Spleen (tissue), 11 donors: ENCODE data around the gene C1orf174. TPM values are rescaled to one million over a fixed set of nuclear protein-coding genes. Genes with fewer than 3 reads are reported as not detected.

Experiments
- DNase-seq: peaks from one replicate; pipeline ENCODE4 v3.0.0-alpha.2; 2020
- H3K27ac ChIP-seq, 8 donors: fragments of 200-600 bp; sonication (generic) in 7 of 8; 1 replicate in 4 of 8; 2 replicates in 4 of 8; pipeline versions ENCODE4 v1.5.0 to v1.8.0; 2016 to 2021; ENCODE audit warnings: inconsistent platforms in 4 of 8, mild to moderate bottlenecking in 4 of 8, moderate library complexity in 1 of 8
- H3K27me3 ChIP-seq, 7 donors: fragments of 200-600 bp; sonication (generic) in 6 of 7; replicated peaks in 1 of 7; 1 replicate in 4 of 7; 2 replicates in 3 of 7; pipeline versions ENCODE4 v1.5.0 to v1.8.0; 2016 to 2021; ENCODE audit warnings: inconsistent platforms in 3 of 7, mild to moderate bottlenecking in 1 of 7
- H3K36me3 ChIP-seq, 6 donors: fragments of 200-600 bp; sonication (generic) in 5 of 6; 1 replicate in 4 of 6; 2 replicates in 2 of 6; pipeline versions ENCODE4 v1.5.0 to v1.8.0; 2016 to 2021; ENCODE audit warnings: inconsistent platforms in 2 of 6
- H3K4me1 ChIP-seq, 6 donors: fragments of 200-600 bp; sonication (generic) in 5 of 6; 1 replicate in 3 of 6; 2 replicates in 3 of 6; pipeline versions ENCODE4 v1.5.0 to v1.8.0; 2016 to 2021; ENCODE audit warnings: inconsistent platforms in 3 of 6
- H3K4me3 ChIP-seq, 8 donors: fragments of 200-600 bp; sonication (generic) in 7 of 8; 1 replicate in 4 of 8; 2 replicates in 4 of 8; pipeline versions ENCODE4 v1.5.0 to v1.8.0; 2016 to 2021; ENCODE audit warnings: inconsistent platforms in 4 of 8, mild to moderate bottlenecking in 4 of 8, moderate library complexity in 2 of 8
- H3K9me3 ChIP-seq, 8 donors: fragments of 200-600 bp; sonication (generic) in 7 of 8; 1 replicate in 4 of 8; 2 replicates in 4 of 8; pipeline versions ENCODE4 v1.5.0 to v1.8.0; 2016 to 2021; ENCODE audit warnings: inconsistent platforms in 4 of 8
- POLR2A ChIP-seq, 3 donors: fragments of 450-650 bp; IDR thresholded peaks; one replicate each; pipeline ENCODE4 v1.5.1; 2017; ENCODE audit warnings: antibody characterized with exemption in 3 of 3, mild to moderate bottlenecking in 1 of 3
- POLR2AphosphoS5 ChIP-seq, 3 donors: sonication (generic); formaldehyde crosslinking; IDR thresholded peaks; one replicate each; pipeline ENCODE4 v1.5.1; 2017; ENCODE audit warnings: antibody characterized with exemption in 3 of 3
- WGBS, 5 donors: extraction: QIAGEN DNeasy Blood & Tissue Kit in 3 of 5; methylation state at CpG; one replicate each; pipeline versions ENCODE4 v1.1.5 to v1.1.7; 2013 to 2018; 5-methylcytosine and 5-hydroxymethylcytosine counted together
- intact Hi-C: fragments of 100-400 bp; cut with DNase I; formaldehyde crosslinking; loops from one replicate; pipeline ENCODE4 v1.15.0; 2023; ENCODE audit warnings: low total_unique reads
- polyA plus RNA-seq, 3 donors: library from polyadenylated mRNA; stranded (reverse); fragments of 200-250 nt; gene quantifications; one replicate each; pipeline ENCODE4 v1.2.1, GENCODE V29; 2013
- total RNA-seq, 7 donors: library from RNA; depleted of rRNA in 3 of 7; stranded (reverse); fragments of >200 nt in 3 of 7; fragmentation: NEBNext Ultra II Directional in 4 of 7; extraction: Animal tissue kit (Norgen Biotek cat#: 25700) in 4 of 7; gene quantifications; one replicate each; pipeline versions ENCODE4 v1.1.0 to v1.2.1, GENCODE V29; 2016 to 2021
- TF ChIP-seq, protein P1 (sequence below), 11 experiments: fragments of 200-600 bp in 7 of 11; fragments of 450-650 bp in 4 of 11; sonication (generic) in 4 of 11; IDR thresholded peaks in 8 of 11; conservative IDR thresholded peaks in 3 of 11; 1 replicate in 7 of 11; 2 replicates in 4 of 11; pipeline versions ENCODE4 v1.4.0 to v1.8.0; 2016 to 2021; ENCODE audit warnings: antibody characterized with exemption in 11 of 11, inconsistent platforms in 4 of 11, mild to moderate bottlenecking in 1 of 11
- donor health status: healthy with polysubstance abuse.
- donor health status: DM: no; HTN: no; CAD: no; lungs with moderate emphysema.
- donor health status: DM: no; HTN: no; CAD: no.
- donor health status: Bipolar disorder and iron deficiency.
- donor health status: healthy.
- donor health status: DM: no; HTN: no; CAD: no.
- donor health status: DM: yes; HTN: yes; CAD: no.

The C1orf174 gene
- total and polyA plus RNA-seq, 10 donors = 14.9 to 34.5 (median 21.8) TPM

DNA sequence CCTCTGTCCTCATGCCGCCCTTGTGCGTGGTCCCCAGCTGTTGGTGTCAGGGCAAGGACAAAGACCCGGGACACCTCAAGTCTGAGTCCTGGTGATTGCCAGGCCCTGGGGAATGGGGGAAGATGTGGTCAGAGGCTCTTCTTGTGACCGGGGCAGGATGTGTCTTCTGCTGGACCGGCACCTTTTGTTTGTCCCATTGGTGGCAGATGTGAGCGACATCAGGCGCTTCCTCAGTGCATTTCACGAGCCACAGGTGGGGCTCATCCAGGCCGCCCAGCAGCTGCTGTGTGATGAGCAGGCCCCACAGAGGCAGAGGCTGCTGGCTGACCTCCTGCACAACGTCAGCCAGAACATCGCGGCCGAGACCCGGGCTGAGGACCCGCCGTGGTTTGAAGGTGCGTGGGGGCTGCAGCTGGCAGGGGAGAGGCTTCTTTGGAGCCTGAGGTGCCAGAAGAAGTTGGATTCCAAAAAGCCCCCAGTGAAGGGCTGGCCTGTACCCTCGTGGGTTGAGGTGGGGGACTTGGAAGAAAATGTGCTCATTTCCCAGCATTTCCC lies 34.4 kb downstream of the C1orf174 start:
- H3K9me3 ChIP-seq = no peaks in the 10 kb centered on the region
- H3K4me3 ChIP-seq = no peak overlapping the region
- no peak for DNase-seq
- no peaks in the 10 kb centered on the region for H3K27me3 ChIP-seq
- TF ChIP-seq POLR2AphosphoS5 (IDR thresholded peaks at IDR 0.05) = no peak
- no peak for TF ChIP-seq POLR2A (IDR thresholded peaks at IDR 0.05)
- TF ChIP-seq, protein P1, sequence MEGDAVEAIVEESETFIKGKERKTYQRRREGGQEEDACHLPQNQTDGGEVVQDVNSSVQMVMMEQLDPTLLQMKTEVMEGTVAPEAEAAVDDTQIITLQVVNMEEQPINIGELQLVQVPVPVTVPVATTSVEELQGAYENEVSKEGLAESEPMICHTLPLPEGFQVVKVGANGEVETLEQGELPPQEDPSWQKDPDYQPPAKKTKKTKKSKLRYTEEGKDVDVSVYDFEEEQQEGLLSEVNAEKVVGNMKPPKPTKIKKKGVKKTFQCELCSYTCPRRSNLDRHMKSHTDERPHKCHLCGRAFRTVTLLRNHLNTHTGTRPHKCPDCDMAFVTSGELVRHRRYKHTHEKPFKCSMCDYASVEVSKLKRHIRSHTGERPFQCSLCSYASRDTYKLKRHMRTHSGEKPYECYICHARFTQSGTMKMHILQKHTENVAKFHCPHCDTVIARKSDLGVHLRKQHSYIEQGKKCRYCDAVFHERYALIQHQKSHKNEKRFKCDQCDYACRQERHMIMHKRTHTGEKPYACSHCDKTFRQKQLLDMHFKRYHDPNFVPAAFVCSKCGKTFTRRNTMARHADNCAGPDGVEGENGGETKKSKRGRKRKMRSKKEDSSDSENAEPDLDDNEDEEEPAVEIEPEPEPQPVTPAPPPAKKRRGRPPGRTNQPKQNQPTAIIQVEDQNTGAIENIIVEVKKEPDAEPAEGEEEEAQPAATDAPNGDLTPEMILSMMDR (IDR thresholded peaks at IDR 0.05 in 8 of 11, conservative IDR thresholded peaks at IDR 0.05 in 3 of 11) = no peak
- WGBS, 5 donors = 74 to 88% (median 85%) methylated on average over 7 to 18 of the region's 18 CpGs
- no peaks in the 10 kb centered on the region for H3K4me1 ChIP-seq
- intact Hi-C loops = no loop called here
- H3K27ac ChIP-seq = no peak overlapping the region
- peaks cover 0 to 75% (median 36%) of the 10 kb centered on the region in 6 donors for H3K36me3 ChIP-seq

- WGBS, 5 donors = 80 to 94% (median 84%) methylated on average over 6 of the region's 6 CpGs
- Histone ChIP-seq H3K9me3 (no peaks in the 10 kb centered on the region), H3K4me1 (no peaks in the 10 kb centered on the region), H3K27me3 (no peaks in the 10 kb centered on the region), H3K4me3 (no peak overlapping the region), H3K27ac (no peak overlapping the region), H3K36me3 (peaks cover 0 to 67% (median 28%) of the 10 kb centered on the region in 6 donors)
- intact Hi-C loops = no loop called here
- TF ChIP-seq POLR2A (IDR thresholded peaks at IDR 0.05) = no peak
- TF ChIP-seq, protein P1 (IDR thresholded peaks at IDR 0.05 in 8 of 11, conservative IDR thresholded peaks at IDR 0.05 in 3 of 11) = no peak
- TF ChIP-seq POLR2AphosphoS5 (IDR thresholded peaks at IDR 0.05) = no peak
- DNase-seq = no peak
Measured at GRCh38 chr1:3864884-3865283, 35.2 kb downstream of the C1orf174 start.

- WGBS, 5 donors = 80 to 88% (median 84%) methylated on average over 12 of the region's 12 CpGs
- DNase-seq = no peak
- H3K9me3 ChIP-seq = no peaks in the 10 kb centered on the region
- intact Hi-C loops = no loop called here
- no peaks in the 10 kb centered on the region for H3K27me3 ChIP-seq
- TF ChIP-seq POLR2A (IDR thresholded peaks at IDR 0.05) = no peak
- TF ChIP-seq POLR2AphosphoS5 (IDR thresholded peaks at IDR 0.05) = no peak
- TF ChIP-seq, protein P1 (IDR thresholded peaks at IDR 0.05 in 8 of 11, conservative IDR thresholded peaks at IDR 0.05 in 3 of 11) = no peak
- no peak overlapping the region for H3K4me3 ChIP-seq
- H3K36me3 ChIP-seq = peaks cover 0 to 52% (median 17%) of the 10 kb centered on the region in 6 donors
- no peak overlapping the region for H3K27ac ChIP-seq
- H3K4me1 ChIP-seq = peaks cover 2 to 13% (median 6%) of the 10 kb centered on the region in 6 donors
Measured at GRCh38 chr1:3863231-3863935, 36.7 kb downstream of the C1orf174 start.

GRCh38 chr1:3858231-3858981 lies 41.7 kb downstream of the C1orf174 start:
- peak overlapping the region in 7 of 8 donors; percentile 68 to 98 (median 87) for H3K4me3 ChIP-seq

More at GRCh38 chr1:3858231-3858981, 41.7 kb downstream of the C1orf174 start:
- peak; percentile 82 for DNase-seq
- Histone ChIP-seq H3K27ac (peak overlapping the region in 2 of 8 donors; percentile 89 to 92), H3K4me1 (peaks cover 12 to 35% (median 30%) of the 10 kb centered on the region in 6 donors), H3K9me3 (no peaks in the 10 kb centered on the region), H3K36me3 (peaks cover 0 to 12% (median 0%) of the 10 kb centered on the region in 6 donors), H3K27me3 (no peaks in the 10 kb centered on the region)
- intact Hi-C loops = no loop called here
- no peak for TF ChIP-seq POLR2A (IDR thresholded peaks at IDR 0.05)
- TF ChIP-seq, protein P1 (IDR thresholded peaks at IDR 0.05 in 8 of 11, conservative IDR thresholded peaks at IDR 0.05 in 3 of 11) = no peak
- TF ChIP-seq POLR2AphosphoS5 (IDR thresholded peaks at IDR 0.05) = no peak
- WGBS, 5 donors = 72 to 77% (median 75%) methylated on average over 25 to 34 of the region's 34 CpGs
